Liver (tissue), 9 donors: ENCODE measurements around the gene BMPER. TPM values are rescaled to one million over a fixed set of nuclear protein-coding genes. Genes with fewer than 3 reads are reported as not detected.

Experiments used
- DNase-seq: peaks from one replicate; pipeline ENCODE4 v3.0.0-alpha.2; 2017; ENCODE audit warnings: low spot score
- H3K27ac ChIP-seq, 2 donors: one replicate each; pipeline ENCODE4 v1.7.0; 2013; ENCODE audit warnings: inconsistent platforms in 2 of 2, low read length in 2 of 2, control low read depth in 1 of 2, low read depth in 1 of 2, mild to moderate bottlenecking in 1 of 2
- H3K27me3 ChIP-seq, 4 donors: one replicate each; pipeline versions ENCODE4 v1.6.1 to v1.7.0; 2013; ENCODE audit warnings: low read length in 3 of 4, inconsistent platforms in 1 of 4, mild to moderate bottlenecking in 1 of 4, moderate library complexity in 1 of 4; ENCODE audit not compliant: control insufficient read depth in 4 of 4, insufficient read depth in 4 of 4
- H3K36me3 ChIP-seq, 4 donors: one replicate each; pipeline versions ENCODE4 v1.6.1 to v1.7.0; 2013; ENCODE audit warnings: low read length in 3 of 4, mild to moderate bottlenecking in 3 of 4, low read depth in 1 of 4, moderate library complexity in 1 of 4; ENCODE audit not compliant: control insufficient read depth in 4 of 4, insufficient read depth in 3 of 4
- H3K4me1 ChIP-seq, 4 donors: one replicate each; pipeline versions ENCODE4 v1.6.1 to v1.7.0; 2013; ENCODE audit warnings: low read length in 3 of 4, mild to moderate bottlenecking in 3 of 4, moderate library complexity in 1 of 4; ENCODE audit not compliant: control insufficient read depth in 4 of 4, insufficient read depth in 4 of 4
- H3K4me3 ChIP-seq, 3 donors: one replicate each; pipeline versions ENCODE4 v1.6.1 to v1.7.0; 2013; ENCODE audit warnings: low read length in 3 of 3, control low read depth in 1 of 3, low read depth in 1 of 3, mild to moderate bottlenecking in 1 of 3
- H3K9ac ChIP-seq, 2 donors: one replicate each; pipeline ENCODE4 v1.7.0; 2013; ENCODE audit warnings: low read length in 2 of 2, mild to moderate bottlenecking in 2 of 2, moderate library complexity in 2 of 2, control low read depth in 1 of 2, low read depth in 1 of 2
- H3K9me3 ChIP-seq, 4 donors: one replicate each; pipeline versions ENCODE4 v1.6.1 to v1.7.0; 2013; ENCODE audit warnings: low read length in 3 of 4; ENCODE audit not compliant: control insufficient read depth in 4 of 4
- FOXA1 ChIP-seq: IDR thresholded peaks from 2 replicates; pipeline ENCODE4 v1.6.1; 2016; ENCODE audit warnings: antibody characterized with exemption
- FOXA2 ChIP-seq: IDR thresholded peaks from 2 replicates; pipeline ENCODE4 v1.6.1; 2016; ENCODE audit warnings: antibody characterized with exemption
- GABPA ChIP-seq, 2 donors: IDR thresholded peaks in 1 of 2; conservative IDR thresholded peaks in 1 of 2; 2 replicates each; pipeline ENCODE4 v1.6.1; 2016; ENCODE audit warnings: antibody characterized with exemption in 2 of 2, mild to moderate bottlenecking in 1 of 2, moderate library complexity in 1 of 2
- HNF4G ChIP-seq: IDR thresholded peaks from 2 replicates; pipeline ENCODE4 v1.6.1; 2016; ENCODE audit warnings: antibody characterized with exemption
- JUND ChIP-seq, 2 donors: IDR thresholded peaks; 2 replicates each; pipeline ENCODE4 v1.6.1; 2016; ENCODE audit warnings: antibody characterized with exemption in 2 of 2
- MAX ChIP-seq: IDR thresholded peaks from 2 replicates; pipeline ENCODE4 v1.6.1; 2016; ENCODE audit warnings: antibody characterized with exemption
- NR2F2 ChIP-seq: IDR thresholded peaks from 2 replicates; pipeline ENCODE4 v1.6.1; 2016; ENCODE audit warnings: antibody characterized with exemption
- RAD21 ChIP-seq, 2 donors: IDR thresholded peaks; 2 replicates each; pipeline ENCODE4 v1.6.1; 2016; ENCODE audit warnings: antibody characterized with exemption in 2 of 2, mild to moderate bottlenecking in 2 of 2
- REST ChIP-seq: IDR thresholded peaks from 2 replicates; pipeline ENCODE4 v1.6.1; 2016; ENCODE audit warnings: antibody characterized with exemption, mild to moderate bottlenecking
- RXRA ChIP-seq, 2 donors: IDR thresholded peaks; 2 replicates each; pipeline ENCODE4 v1.6.1; 2017 to 2018; ENCODE audit warnings: antibody characterized with exemption in 2 of 2, mild to moderate bottlenecking in 1 of 2
- SP1 ChIP-seq: IDR thresholded peaks from 2 replicates; pipeline ENCODE4 v1.6.1; 2018; ENCODE audit warnings: antibody characterized with exemption, mild to moderate bottlenecking
- TAF1 ChIP-seq: conservative IDR thresholded peaks from 2 replicates; pipeline ENCODE4 v1.6.1; 2016; ENCODE audit warnings: antibody characterized with exemption, mild to moderate bottlenecking
- YY1 ChIP-seq: IDR thresholded peaks from 2 replicates; pipeline ENCODE4 v1.6.1; 2016; ENCODE audit warnings: antibody characterized with exemption, mild to moderate bottlenecking
- ZBTB33 ChIP-seq: IDR thresholded peaks from 2 replicates; pipeline ENCODE4 v1.6.1; 2016; ENCODE audit warnings: antibody characterized with exemption
- WGBS: extraction: QIAGEN DNeasy Blood & Tissue Kit; methylation state at CpG from one replicate; pipeline ENCODE4 v1.1.7; 2013; 5-methylcytosine and 5-hydroxymethylcytosine counted together
- polyA plus RNA-seq, 2 donors: library from polyadenylated mRNA; stranded (reverse) in 1 of 2; unstranded in 1 of 2; fragments of 200-250 nt in 1 of 2; fragments of >200 nt in 1 of 2; fragmentation: Nextera tagmentation in 1 of 2; extraction: Ambion mirVana in 1 of 2; gene quantifications; one replicate each; pipeline versions ENCODE4 v1.2.1 to v1.2.3, GENCODE V29; 2013 to 2015
- total RNA-seq, 2 donors: library from RNA; depleted of rRNA; stranded (reverse); fragments of >200 nt; gene quantifications; one replicate each; pipeline ENCODE4 v1.2.3, GENCODE V29; 2014
- TF ChIP-seq, protein P1 (sequence below): fragments of 150-350 bp; IDR thresholded peaks from 2 replicates; pipeline ENCODE4 v1.5.1; 2017; ENCODE audit warnings: improper control_type of control experiment, low read depth, low read length; ENCODE audit not compliant: missing input control
- TF ChIP-seq, protein P2 (sequence below): IDR thresholded peaks from 2 replicates; pipeline ENCODE4 v1.6.1; 2016; ENCODE audit warnings: antibody characterized with exemption
- donor health status: healthy.
- donor health status: healthy.
- donor health status: healthy.
- donor health status: healthy.
- donor health status: healthy.

BMPER gene
- total and polyA plus RNA-seq, 4 donors: 4.0 to 8.5 (median 6.2) TPM

DNA sequence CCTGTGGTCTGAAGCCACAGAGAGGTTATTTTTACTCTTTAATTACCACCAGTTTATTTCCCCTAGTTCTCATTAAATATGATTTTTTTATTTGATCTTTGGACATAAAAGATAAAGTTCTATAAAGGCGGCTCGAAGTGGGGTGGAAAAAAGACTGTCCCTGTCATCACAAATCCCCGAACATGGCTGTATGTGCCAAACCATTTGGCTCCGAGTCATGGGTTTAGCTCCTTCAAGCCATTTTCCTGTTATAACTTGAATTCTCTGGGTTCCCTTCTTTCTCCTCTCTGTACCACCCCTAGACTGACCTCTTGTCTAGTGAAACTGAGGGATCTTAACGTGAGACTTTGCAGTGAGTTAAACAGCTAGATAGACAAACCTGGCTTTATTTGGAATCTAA is 181.6 kb downstream of the BMPER start:
- H3K36me3 ChIP-seq: no peaks in the 10 kb centered on the region
- no peak overlapping the region for H3K4me3 ChIP-seq
- WGBS: 82% methylated on average over 5 of the region's 5 CpGs
- peaks cover 0 to 4% (median 0%) of the 10 kb centered on the region in 4 donors for H3K27me3 ChIP-seq
- TF ChIP-seq TAF1 (no peak), MAX (no peak), FOXA2 (no peak), YY1 (no peak), GABPA (IDR thresholded peaks at IDR 0.05 in 1 of 2, conservative IDR thresholded peaks at IDR 0.05 in 1 of 2) (no peak), SP1 (no peak), HNF4G (no peak), RXRA (IDR thresholded peaks at IDR 0.05) (no peak), JUND (IDR thresholded peaks at IDR 0.05) (no peak), REST (no peak), RAD21 (IDR thresholded peaks at IDR 0.05) (no peak)
- TF ChIP-seq, protein P1, sequence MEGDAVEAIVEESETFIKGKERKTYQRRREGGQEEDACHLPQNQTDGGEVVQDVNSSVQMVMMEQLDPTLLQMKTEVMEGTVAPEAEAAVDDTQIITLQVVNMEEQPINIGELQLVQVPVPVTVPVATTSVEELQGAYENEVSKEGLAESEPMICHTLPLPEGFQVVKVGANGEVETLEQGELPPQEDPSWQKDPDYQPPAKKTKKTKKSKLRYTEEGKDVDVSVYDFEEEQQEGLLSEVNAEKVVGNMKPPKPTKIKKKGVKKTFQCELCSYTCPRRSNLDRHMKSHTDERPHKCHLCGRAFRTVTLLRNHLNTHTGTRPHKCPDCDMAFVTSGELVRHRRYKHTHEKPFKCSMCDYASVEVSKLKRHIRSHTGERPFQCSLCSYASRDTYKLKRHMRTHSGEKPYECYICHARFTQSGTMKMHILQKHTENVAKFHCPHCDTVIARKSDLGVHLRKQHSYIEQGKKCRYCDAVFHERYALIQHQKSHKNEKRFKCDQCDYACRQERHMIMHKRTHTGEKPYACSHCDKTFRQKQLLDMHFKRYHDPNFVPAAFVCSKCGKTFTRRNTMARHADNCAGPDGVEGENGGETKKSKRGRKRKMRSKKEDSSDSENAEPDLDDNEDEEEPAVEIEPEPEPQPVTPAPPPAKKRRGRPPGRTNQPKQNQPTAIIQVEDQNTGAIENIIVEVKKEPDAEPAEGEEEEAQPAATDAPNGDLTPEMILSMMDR: no peak
- TF ChIP-seq, protein P2, sequence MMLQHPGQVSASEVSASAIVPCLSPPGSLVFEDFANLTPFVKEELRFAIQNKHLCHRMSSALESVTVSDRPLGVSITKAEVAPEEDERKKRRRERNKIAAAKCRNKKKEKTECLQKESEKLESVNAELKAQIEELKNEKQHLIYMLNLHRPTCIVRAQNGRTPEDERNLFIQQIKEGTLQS: no peak
- H3K9ac ChIP-seq: no peak overlapping the region
- no peak for DNase-seq
- H3K4me1 ChIP-seq: no peaks in the 10 kb centered on the region
- no peak overlapping the region for H3K27ac ChIP-seq
- H3K9me3 ChIP-seq: no peaks in the 10 kb centered on the region

GRCh38 chr7:34087892-34088891 is 182.9 kb downstream of the BMPER start:
- Histone ChIP-seq H3K27me3 (peaks cover 0 to 4% (median 0%) of the 10 kb centered on the region in 4 donors), H3K9me3 (no peaks in the 10 kb centered on the region), H3K36me3 (no peaks in the 10 kb centered on the region), H3K27ac (no peak overlapping the region), H3K4me1 (no peaks in the 10 kb centered on the region), H3K4me3 (no peak overlapping the region), H3K9ac (no peak overlapping the region)
- DNase-seq: no peak
- TF ChIP-seq NR2F2 (no peak), HNF4G (no peak), RAD21 (IDR thresholded peaks at IDR 0.05) (peak; percentile 56 to 75), JUND (IDR thresholded peaks at IDR 0.05) (no peak), FOXA2 (no peak), ZBTB33 (no peak), FOXA1 (no peak), YY1 (no peak), GABPA (IDR thresholded peaks at IDR 0.05 in 1 of 2, conservative IDR thresholded peaks at IDR 0.05 in 1 of 2) (no peak), TAF1 (no peak), SP1 (no peak)
- TF ChIP-seq, protein P2: no peak
- TF ChIP-seq, protein P1: peak; percentile 41
- 76% methylated on average over 10 of the region's 10 CpGs for WGBS
